ENCODE measurements around the gene HBG1.

HBG1 gene

DNA sequence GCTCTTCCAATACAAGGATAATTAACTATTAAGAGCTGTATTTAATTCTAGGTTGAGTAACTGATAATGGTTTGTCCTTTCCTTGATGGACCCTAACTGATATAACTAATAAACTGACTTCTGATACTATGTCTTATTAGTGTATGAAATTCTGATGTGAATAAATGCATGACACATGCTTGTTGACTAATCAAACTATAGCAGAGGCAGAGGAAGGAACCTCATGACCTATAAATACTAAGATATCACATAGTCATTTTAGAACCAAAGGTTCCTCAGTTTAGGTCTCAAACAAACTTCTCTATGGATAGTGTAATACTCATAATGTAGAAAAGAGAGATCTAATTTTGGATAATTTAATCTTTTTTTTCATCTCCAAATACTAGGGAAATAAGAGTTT, 10.6 kb downstream of the HBG1 start:
- no peak for TF ChIP-seq CTCF (IDR thresholded peaks at IDR 0.05; ENCODE audit: low read depth, low read length, missing control alignments)
- H3K4me3 ChIP-seq (ENCODE audit: low read depth, low read length) = no peak overlapping the region
- no peak for DNase-seq (ENCODE audit: low read depth)

DNA sequence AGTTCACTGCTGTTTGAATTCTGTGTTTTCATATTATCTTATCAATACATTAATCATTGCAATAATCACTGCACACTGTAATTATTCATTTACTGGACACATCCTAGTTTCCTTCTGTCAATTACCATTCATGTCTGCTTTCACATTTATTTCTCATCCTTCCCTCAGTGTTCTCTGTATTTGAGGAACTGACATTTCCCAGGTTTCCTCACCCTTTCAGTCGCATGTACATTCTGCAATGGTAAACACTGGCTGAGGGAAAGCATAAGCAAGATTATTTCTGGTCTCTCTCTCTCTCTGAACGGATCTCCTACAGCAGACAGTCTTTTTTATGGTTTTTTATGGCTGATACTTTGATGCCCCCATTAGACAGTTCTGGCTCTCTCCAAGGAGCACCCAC, 11.2 kb downstream of the HBG1 start:
- no peak for TF ChIP-seq CTCF (IDR thresholded peaks at IDR 0.05; ENCODE audit: low read depth, low read length, missing control alignments)
- H3K4me3 ChIP-seq (ENCODE audit: low read depth, low read length) = no peak overlapping the region
- DNase-seq (ENCODE audit: low read depth) = no peak

GRCh38 chr11:5237420-5237819, 12.2 kb downstream of the HBG1 start:
- no peak overlapping the region for H3K4me3 ChIP-seq (ENCODE audit: low read depth, low read length)
- DNase-seq (ENCODE audit: low read depth) = no peak
- no peak for TF ChIP-seq CTCF (IDR thresholded peaks at IDR 0.05; ENCODE audit: low read depth, low read length, missing control alignments)

GRCh38 chr11:5235364-5236095, 14.1 kb downstream of the HBG1 start:
- TF ChIP-seq CTCF (IDR thresholded peaks at IDR 0.05; ENCODE audit: low read depth, low read length, missing control alignments) = no peak
- no peak for DNase-seq (ENCODE audit: low read depth)

DNA sequence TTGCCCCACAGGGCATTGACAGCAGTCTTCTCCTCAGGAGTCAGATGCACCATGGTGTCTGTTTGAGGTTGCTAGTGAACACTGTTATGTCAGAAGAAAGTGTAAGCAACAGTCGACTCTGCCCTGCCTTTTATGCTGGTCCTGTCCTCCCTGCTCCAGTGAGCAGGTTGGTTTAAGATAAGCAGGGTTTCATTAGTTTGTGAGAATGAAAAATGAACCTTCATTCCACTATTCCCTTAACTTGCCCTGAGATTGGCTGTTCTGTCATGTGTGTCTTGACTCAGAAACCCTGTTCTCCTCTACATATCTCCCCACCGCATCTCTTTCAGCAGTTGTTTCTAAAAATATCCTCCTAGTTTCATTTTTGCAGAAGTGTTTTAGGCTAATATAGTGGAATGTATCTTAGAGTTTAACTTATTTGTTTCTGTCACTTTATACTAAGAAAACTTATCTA, 15.2 kb downstream of the HBG1 start, which contains the start of gene HBD:
Gene HBD, minus strand, starts transcription at position 103 of the 454 bp plus-strand sequence. Its CDS starts 50 bp downstream, at position 53.
- no peak for DNase-seq (ENCODE audit: low read depth)
- TF ChIP-seq CTCF (IDR thresholded peaks at IDR 0.05; ENCODE audit: low read depth, low read length, missing control alignments) = no peak
- no peak within 1 kb of the TSS for H3K4me3 ChIP-seq (ENCODE audit: low read depth, low read length)

More at GRCh38 chr11:5235364-5236095, 14.1 kb downstream of the HBG1 start:
- H3K4me3 ChIP-seq (ENCODE audit: low read depth, low read length) = no peak overlapping the region

DNA sequence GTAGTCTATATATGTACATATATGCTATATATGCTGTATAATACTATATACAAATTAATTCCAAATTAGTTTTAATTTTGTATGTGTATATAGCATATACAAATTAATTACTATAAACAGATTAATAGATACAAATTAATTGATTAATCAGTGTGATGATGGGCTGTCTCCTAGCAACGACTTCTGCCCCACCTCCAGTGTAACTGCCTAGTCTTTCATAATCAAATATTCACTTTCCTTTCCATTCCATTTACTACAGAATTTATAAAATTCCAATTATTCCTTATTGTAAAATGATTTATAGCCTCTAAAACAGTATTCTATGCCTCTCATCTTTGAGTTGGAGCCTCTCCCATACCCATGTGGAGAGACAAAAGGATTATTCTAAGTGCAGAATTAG, 16.4 kb downstream of the HBG1 start:
- DNase-seq (ENCODE audit: low read depth) = no peak
- TF ChIP-seq CTCF (IDR thresholded peaks at IDR 0.05; ENCODE audit: low read depth, low read length, missing control alignments) = no peak

GRCh38 chr11:5232821-5233220, 16.8 kb downstream of the HBG1 start:
- H3K4me3 ChIP-seq (ENCODE audit: low read depth, low read length) = no peak overlapping the region
- no peak for TF ChIP-seq CTCF (IDR thresholded peaks at IDR 0.05; ENCODE audit: low read depth, low read length, missing control alignments)
- DNase-seq (ENCODE audit: low read depth) = no peak

More for the DNA sequence above, 16.4 kb downstream of the HBG1 start:
- H3K4me3 ChIP-seq (ENCODE audit: low read depth, low read length) = no peak overlapping the region

Data from GM12864 (cell line).